ENCODE results near the gene PRDX5.

The PRDX5 gene

GRCh38 chr11:64320556-64320955 lies 2.6 kb downstream of the PRDX5 start:
- Histone ChIP-seq H3K27me3 (replicated peaks; ENCODE audit: insufficient read depth, low read length) (no peaks in the 10 kb centered on the region), H3K27ac (ENCODE audit: low read length) (no peak overlapping the region), H3F3A (ENCODE audit: insufficient read depth, low read length) (peaks cover 28% of the 10 kb centered on the region), H2AFZ (ENCODE audit: low read length) (no peak overlapping the region), H3K79me2 (ENCODE audit: low read length) (peaks cover 22% of the 10 kb centered on the region), H3K36me3 (replicated peaks; ENCODE audit: insufficient read depth, low read length) (no peaks in the 10 kb centered on the region), H4K20me1 (ENCODE audit: insufficient read depth, low read length) (no peaks in the 10 kb centered on the region), H3K4me2 (ENCODE audit: low read depth, low read length) (no peak overlapping the region), H3K9me3 (replicated peaks; ENCODE audit: insufficient read depth, low read length) (no peaks in the 10 kb centered on the region), H3K4me3 (ENCODE audit: low read length) (no peak overlapping the region), H3K9ac (ENCODE audit: low read length) (no peak overlapping the region), H3K9me2 (replicated peaks; ENCODE audit: insufficient read depth, low read length) (no peaks in the 10 kb centered on the region), H3K4me1 (ENCODE audit: low read length) (peaks cover 6% of the 10 kb centered on the region)
- TF ChIP-seq CTCF (IDR thresholded peaks at IDR 0.05; ENCODE audit: low read length), result no peak
- TF ChIP-seq EZH2 (optimal IDR thresholded peaks at IDR 0.05; ENCODE audit: low read depth, low read length), result no peak
- no peak for TF ChIP-seq EZH2phosphoT487 (IDR thresholded peaks at IDR 0.05; ENCODE audit: low read length)
- DNase-seq, result no peak

GRCh38 chr11:64321026-64321425 lies 3.1 kb downstream of the PRDX5 start:
- no peak for DNase-seq
- peaks cover 6% of the 10 kb centered on the region for H3K4me1 ChIP-seq (ENCODE audit: low read length)
- H3K27ac ChIP-seq (ENCODE audit: low read length), result no peak overlapping the region
- no peaks in the 10 kb centered on the region for H3K9me3 ChIP-seq (replicated peaks; ENCODE audit: insufficient read depth, low read length)
- TF ChIP-seq CTCF (IDR thresholded peaks at IDR 0.05; ENCODE audit: low read length), result no peak
- TF ChIP-seq EZH2 (optimal IDR thresholded peaks at IDR 0.05; ENCODE audit: low read depth, low read length), result no peak
- no peak for TF ChIP-seq EZH2phosphoT487 (IDR thresholded peaks at IDR 0.05; ENCODE audit: low read length)
- no peaks in the 10 kb centered on the region for H3K36me3 ChIP-seq (replicated peaks; ENCODE audit: insufficient read depth, low read length)
- H2AFZ ChIP-seq (ENCODE audit: low read length), result no peak overlapping the region
- H3F3A ChIP-seq (ENCODE audit: insufficient read depth, low read length), result peaks cover 27% of the 10 kb centered on the region
- no peaks in the 10 kb centered on the region for H3K27me3 ChIP-seq (replicated peaks; ENCODE audit: insufficient read depth, low read length)
- H3K9ac ChIP-seq (ENCODE audit: low read length), result no peak overlapping the region
- H3K4me2 ChIP-seq (ENCODE audit: low read depth, low read length), result no peak overlapping the region
- H3K4me3 ChIP-seq (ENCODE audit: low read length), result no peak overlapping the region
- peaks cover 17% of the 10 kb centered on the region for H3K79me2 ChIP-seq (ENCODE audit: low read length)
- no peaks in the 10 kb centered on the region for H4K20me1 ChIP-seq (ENCODE audit: insufficient read depth, low read length)
- no peaks in the 10 kb centered on the region for H3K9me2 ChIP-seq (replicated peaks; ENCODE audit: insufficient read depth, low read length)

- Histone ChIP-seq H2AFZ (ENCODE audit: low read length) (no peak overlapping the region), H3F3A (ENCODE audit: insufficient read depth, low read length) (peaks cover 22% of the 10 kb centered on the region), H3K36me3 (replicated peaks; ENCODE audit: insufficient read depth, low read length) (no peaks in the 10 kb centered on the region), H3K79me2 (ENCODE audit: low read length) (peaks cover 12% of the 10 kb centered on the region), H3K9me2 (replicated peaks; ENCODE audit: insufficient read depth, low read length) (no peaks in the 10 kb centered on the region), H3K9me3 (replicated peaks; ENCODE audit: insufficient read depth, low read length) (no peaks in the 10 kb centered on the region), H3K27me3 (replicated peaks; ENCODE audit: insufficient read depth, low read length) (no peaks in the 10 kb centered on the region), H4K20me1 (ENCODE audit: insufficient read depth, low read length) (no peaks in the 10 kb centered on the region), H3K4me1 (ENCODE audit: low read length) (peaks cover 6% of the 10 kb centered on the region), H3K4me2 (ENCODE audit: low read depth, low read length) (no peak overlapping the region), H3K9ac (ENCODE audit: low read length) (no peak overlapping the region), H3K27ac (ENCODE audit: low read length) (no peak overlapping the region), H3K4me3 (ENCODE audit: low read length) (no peak overlapping the region)
- DNase-seq, result no peak
- no peak for TF ChIP-seq CTCF (IDR thresholded peaks at IDR 0.05; ENCODE audit: low read length)
- TF ChIP-seq EZH2 (optimal IDR thresholded peaks at IDR 0.05; ENCODE audit: low read depth, low read length), result no peak
- TF ChIP-seq EZH2phosphoT487 (IDR thresholded peaks at IDR 0.05; ENCODE audit: low read length), result no peak
These were observed 3.6 kb downstream of the PRDX5 start for GRCh38 chr11:64321533-64321932.

Data from MM.1S (cell line).